Ovary (tissue), 3 donors: ENCODE measurements around the gene LARGE1.

ENCODE experiments used
- POLR2A ChIP-seq: fragments of 450-650 bp; IDR thresholded peaks from one replicate; pipeline ENCODE4 v1.6.1; 2017; ENCODE audit warnings: antibody characterized with exemption, mild to moderate bottlenecking, moderate library complexity
- TF ChIP-seq, protein P1 (sequence below), 3 donors: fragments of 450-650 bp in 2 of 3; fragments of 200-600 bp in 1 of 3; IDR thresholded peaks; one replicate each; pipeline versions ENCODE4 v1.5.1 to v1.8.0; 2016 to 2022; ENCODE audit warnings: antibody characterized with exemption in 3 of 3, mild to moderate bottlenecking in 1 of 3
- donor health status: DM: no; HTN: no; CAD: no.

DNA sequence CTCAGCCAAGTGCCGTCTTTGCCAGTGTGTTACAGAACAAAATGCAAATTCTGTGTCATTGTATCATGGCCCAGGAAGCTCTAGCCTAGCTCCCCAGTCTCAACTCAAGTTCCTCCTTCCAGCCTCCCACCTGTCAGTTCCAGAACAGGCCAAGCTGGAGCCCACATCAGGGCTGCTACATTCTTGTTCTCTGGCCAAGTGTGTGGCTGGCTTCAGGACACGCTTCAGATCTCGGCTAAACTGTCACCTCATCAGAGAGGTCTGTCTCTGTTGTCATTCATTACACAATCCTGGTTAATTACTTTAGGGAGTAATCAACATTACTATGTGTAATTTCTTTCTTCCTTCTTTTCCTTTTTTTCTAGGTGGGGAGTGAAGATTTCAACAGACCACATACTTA is 515.1 kb downstream of the LARGE1 start:
- no peak for TF ChIP-seq POLR2A
- TF ChIP-seq, protein P1, sequence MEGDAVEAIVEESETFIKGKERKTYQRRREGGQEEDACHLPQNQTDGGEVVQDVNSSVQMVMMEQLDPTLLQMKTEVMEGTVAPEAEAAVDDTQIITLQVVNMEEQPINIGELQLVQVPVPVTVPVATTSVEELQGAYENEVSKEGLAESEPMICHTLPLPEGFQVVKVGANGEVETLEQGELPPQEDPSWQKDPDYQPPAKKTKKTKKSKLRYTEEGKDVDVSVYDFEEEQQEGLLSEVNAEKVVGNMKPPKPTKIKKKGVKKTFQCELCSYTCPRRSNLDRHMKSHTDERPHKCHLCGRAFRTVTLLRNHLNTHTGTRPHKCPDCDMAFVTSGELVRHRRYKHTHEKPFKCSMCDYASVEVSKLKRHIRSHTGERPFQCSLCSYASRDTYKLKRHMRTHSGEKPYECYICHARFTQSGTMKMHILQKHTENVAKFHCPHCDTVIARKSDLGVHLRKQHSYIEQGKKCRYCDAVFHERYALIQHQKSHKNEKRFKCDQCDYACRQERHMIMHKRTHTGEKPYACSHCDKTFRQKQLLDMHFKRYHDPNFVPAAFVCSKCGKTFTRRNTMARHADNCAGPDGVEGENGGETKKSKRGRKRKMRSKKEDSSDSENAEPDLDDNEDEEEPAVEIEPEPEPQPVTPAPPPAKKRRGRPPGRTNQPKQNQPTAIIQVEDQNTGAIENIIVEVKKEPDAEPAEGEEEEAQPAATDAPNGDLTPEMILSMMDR (IDR thresholded peaks at IDR 0.05) = no peak
